Endothelial cell of umbilical vein (primary cell): ENCODE data around the gene CLOCK. TPM values are rescaled to one million over a fixed set of nuclear protein-coding genes. Genes with fewer than 3 reads are reported as not detected.

Experiments
- BruUV-seq: library from RNA; stranded (reverse); fragments of 400-500 nt; replicated peaks from 2 replicates; lab custom pipeline; 2021; lab: Mats Ljungman, UMichigan
- CTCF ChIA-PET: fragments of 300-600, 350-600 bp; sonication (Branson Sonifier 250); formaldehyde crosslinking; loops from one replicate; lab custom pipeline; 2021; ENCODE audit warnings: antibody characterized with exemption, inconsistent platforms; lab: Charles Lee
- POLR2A ChIA-PET: fragments of 300-600, 350-600 bp; sonication (Branson Sonifier 250); formaldehyde crosslinking; loops from one replicate; lab custom pipeline; 2021; ENCODE audit warnings: antibody characterized with exemption, inconsistent platforms; lab: Charles Lee
- DNase-seq: peaks from one replicate; pipeline ENCODE4 v3.0.0-alpha.2; 2011; ENCODE audit warnings: low read depth, low spot score
- FAIRE-seq: peaks from 2 replicates; lab custom pipeline; 2011; peaks lifted over from hg19 to GRCh38; lab: Jason Lieb, UNC
- H2AFZ ChIP-seq: 2 replicates; pipeline ENCODE4 v1.6.0; 2012; ENCODE audit warnings: low read depth, low read length, control low read depth, inconsistent platforms
- H3K27ac ChIP-seq: 2 replicates; pipeline ENCODE4 v1.5.1; 2011; ENCODE audit warnings: low read depth, mild to moderate bottlenecking, control low read depth, low read length, moderate library complexity; ENCODE audit not compliant: insufficient read depth
- H3K27me3 ChIP-seq, 2 experiments: 2 replicates each; pipeline versions ENCODE4 v1.6.0 to v1.6.1; 2011; ENCODE audit warnings: low read length in 2 of 2, mixed read lengths in 1 of 2; ENCODE audit not compliant: control insufficient read depth in 2 of 2, insufficient read depth in 2 of 2
- H3K36me3 ChIP-seq, 2 experiments: 2 replicates in 1 of 2; 3 replicates in 1 of 2; pipeline ENCODE4 v1.5.1; 2011; ENCODE audit warnings: low read length in 2 of 2, mild to moderate bottlenecking in 1 of 2, moderate library complexity in 1 of 2; ENCODE audit not compliant: control insufficient read depth in 2 of 2, insufficient read depth in 2 of 2; ENCODE audit errors: extremely low read depth in 1 of 2
- H3K4me1 ChIP-seq: 3 replicates; pipeline ENCODE4 v1.5.1; 2011; ENCODE audit warnings: mild to moderate bottlenecking, low read length; ENCODE audit not compliant: control insufficient read depth, insufficient read depth; ENCODE audit errors: extremely low read depth
- H3K4me2 ChIP-seq: 2 replicates; pipeline ENCODE4 v1.6.1; 2011; ENCODE audit warnings: low read length, control low read depth, mixed read lengths; ENCODE audit not compliant: insufficient read depth
- H3K4me3 ChIP-seq, 3 experiments: fragments of 200-600 bp in 1 of 3; sonication (generic), shearing (Covaris generic) in 1 of 3; replicated peaks in 1 of 3; 2 replicates each; pipeline ENCODE4 v1.5.1; 2011 to 2016; ENCODE audit warnings: control low read depth in 3 of 3, low read length in 3 of 3, mild to moderate bottlenecking in 2 of 3, inconsistent platforms in 1 of 3, low read depth in 1 of 3, moderate library complexity in 1 of 3; ENCODE audit not compliant: insufficient read depth in 1 of 3
- H3K79me2 ChIP-seq: 2 replicates; pipeline ENCODE4 v1.6.0; 2012; ENCODE audit warnings: low read length, inconsistent platforms; ENCODE audit not compliant: control insufficient read depth, insufficient read depth
- H3K9ac ChIP-seq: replicated peaks from 2 replicates; pipeline ENCODE3; 2011; ENCODE audit warnings: low read length, control low read depth; ENCODE audit not compliant: insufficient read depth; ENCODE audit errors: extremely low read depth
- H3K9me1 ChIP-seq: replicated peaks from 3 replicates; pipeline ENCODE4 v1.6.0; 2011; ENCODE audit warnings: mild to moderate bottlenecking, low read length; ENCODE audit not compliant: control insufficient read depth, insufficient read depth; ENCODE audit errors: extremely low read depth
- H3K9me3 ChIP-seq: replicated peaks from 2 replicates; pipeline ENCODE4 v1.5.1; 2012; ENCODE audit warnings: low read length, inconsistent platforms; ENCODE audit not compliant: control insufficient read depth, insufficient read depth
- H4K20me1 ChIP-seq: replicated peaks from 2 replicates; pipeline ENCODE3; 2011; ENCODE audit warnings: mild to moderate bottlenecking, low read length; ENCODE audit not compliant: control insufficient read depth, insufficient read depth; ENCODE audit errors: extremely low read depth
- CTCF ChIP-seq, 2 donors: IDR thresholded peaks; 1 replicate in 1 of 2; 2 replicates in 1 of 2; pipeline ENCODE4 v1.5.1; 2011; ENCODE audit warnings: low read length in 2 of 2, mild to moderate bottlenecking in 2 of 2, moderate library complexity in 2 of 2, control low read depth in 1 of 2, inconsistent platforms in 1 of 2, low read depth in 1 of 2; ENCODE audit not compliant: insufficient read depth in 1 of 2; ENCODE audit errors: extremely low read depth in 1 of 2
- EZH2 ChIP-seq: IDR thresholded peaks from 2 replicates; pipeline ENCODE4 v1.6.1; 2012; ENCODE audit warnings: borderline replicate concordance, low read depth, mild to moderate bottlenecking, moderate library complexity, low read length, inconsistent platforms; ENCODE audit not compliant: severe bottlenecking
- FOS ChIP-seq: IDR thresholded peaks from 2 replicates; pipeline ENCODE4 v1.6.1; 2011; ENCODE audit warnings: mild to moderate bottlenecking, low read length, moderate library complexity, borderline replicate concordance; ENCODE audit not compliant: insufficient read depth
- GATA2 ChIP-seq: IDR thresholded peaks from 2 replicates; pipeline ENCODE4 v1.7.0; 2011; ENCODE audit warnings: low read depth, mild to moderate bottlenecking, moderate library complexity, mixed read lengths, low read length; ENCODE audit not compliant: insufficient read length, insufficient read depth
- JUN ChIP-seq: IDR thresholded peaks from 2 replicates; pipeline ENCODE4 v1.6.1; 2011; ENCODE audit warnings: borderline replicate concordance, low read depth; ENCODE audit not compliant: insufficient read length, insufficient read depth
- MAX ChIP-seq: IDR thresholded peaks from 2 replicates; pipeline ENCODE4 v1.6.1; 2011; ENCODE audit not compliant: insufficient read depth, insufficient read length
- MYC ChIP-seq: IDR thresholded peaks from one replicate; pipeline ENCODE4 v1.6.1; 2011; ENCODE audit warnings: mild to moderate bottlenecking, low read depth, low read length
- POLR2A ChIP-seq: IDR thresholded peaks from 2 replicates; pipeline ENCODE4 v1.6.1; 2012; ENCODE audit warnings: low read depth, mild to moderate bottlenecking, control low read depth, low read length
- POLR2AphosphoS5 ChIP-seq: IDR thresholded peaks from 2 replicates; pipeline ENCODE4 v1.6.1; 2012; ENCODE audit warnings: low read depth, mild to moderate bottlenecking, control low read depth, low read length, moderate library complexity; ENCODE audit not compliant: insufficient read depth
- dilution Hi-C: fragments of 300-500 bp; cut with MboI; formaldehyde crosslinking; loops from one replicate; pipeline ENCODE4 v1.15.0; 2019; ENCODE audit warnings: low sequenced_read_pairs; ENCODE audit not compliant: extremely low pct_ligation_motif_present
- intact Hi-C: fragments of 100-400 bp; cut with micrococcal nuclease; formaldehyde crosslinking; loops from one replicate; pipeline ENCODE4 v1.10.0; 2022
- polyA plus RNA-seq, 4 experiments: library from polyadenylated mRNA; depleted of rRNA in 3 of 4; stranded (reverse) in 3 of 4; unstranded in 1 of 4; fragments of >200 nt; gene quantifications; 2 replicates each; pipeline versions ENCODE4 v1.2.1 to v1.2.3, GENCODE V29; 2011 to 2012; ENCODE audit warnings: missing spikeins in 1 of 4
- total RNA-seq: library from RNA; stranded (reverse); gene quantifications from 2 replicates; pipeline ENCODE4 v1.2.3, GENCODE V29; 2021

CLOCK gene
- total and polyA plus RNA-seq, 2 donors (not counting 3 experiments of a cell fraction or from before 2014, with no cell fraction given): 7.5 to 23.8 TPM

GRCh38 chr4:55385201-55385649, 161.5 kb downstream of the CLOCK start:
- no peaks in the 10 kb centered on the region for H3K79me2 ChIP-seq
- DNase-seq (no peak), FAIRE-seq (no peak)
- CTCF ChIA-PET: interaction anchor here (1.5 to 3.1 kb wide), 2 partner anchors 21 to 169 kb away, joined by 5 to 9 read pairs; no protein-coding TSS in a partner anchor
- no peaks in the 10 kb centered on the region for H3K4me1 ChIP-seq
- H3K4me2 ChIP-seq: no peak overlapping the region
- no peak overlapping the region for H3K4me3 ChIP-seq
- H3K9me1 ChIP-seq: no peaks in the 10 kb centered on the region
- no peaks in the 10 kb centered on the region for H3K36me3 ChIP-seq
- no peak for TF ChIP-seq EZH2
- TF ChIP-seq MAX: no peak
- no peak for TF ChIP-seq POLR2A
- TF ChIP-seq POLR2AphosphoS5: no peak
- TF ChIP-seq FOS: no peak
- no peak for TF ChIP-seq CTCF (IDR thresholded peaks at IDR 0.05; ENCODE audit: extremely low read depth in 1 of 2, insufficient read depth in 1 of 2, low read depth in 1 of 2, low read length in 2 of 2)
- TF ChIP-seq GATA2: no peak
- no peak for TF ChIP-seq MYC
- no peak for TF ChIP-seq JUN
- POLR2A ChIA-PET: no interaction called here
- dilution Hi-C loops: no loop called here
- no peaks in the 10 kb centered on the region for H3K9me3 ChIP-seq
- no peak overlapping the region for H3K9ac ChIP-seq
- H2AFZ ChIP-seq: no peak overlapping the region
- BruUV-seq: no TSS peak
- intact Hi-C loops: no loop called here
- H4K20me1 ChIP-seq: no peaks in the 10 kb centered on the region
- H3K27me3 ChIP-seq: no peaks in the 10 kb centered on the region
- H3K27ac ChIP-seq: no peak overlapping the region
